GM11168 (cell line): ENCODE measurements around the gene BDKRB2.

Source experiments
- in situ Hi-C: fragments of 300-500 bp; cut with MboI; formaldehyde crosslinking; loops from one replicate; pipeline ENCODE4 v1.12.0; 2022; ENCODE audit warnings: low sequenced_read_pairs; ENCODE audit not compliant: unreplicated experiment

Gene BDKRB2

DNA sequence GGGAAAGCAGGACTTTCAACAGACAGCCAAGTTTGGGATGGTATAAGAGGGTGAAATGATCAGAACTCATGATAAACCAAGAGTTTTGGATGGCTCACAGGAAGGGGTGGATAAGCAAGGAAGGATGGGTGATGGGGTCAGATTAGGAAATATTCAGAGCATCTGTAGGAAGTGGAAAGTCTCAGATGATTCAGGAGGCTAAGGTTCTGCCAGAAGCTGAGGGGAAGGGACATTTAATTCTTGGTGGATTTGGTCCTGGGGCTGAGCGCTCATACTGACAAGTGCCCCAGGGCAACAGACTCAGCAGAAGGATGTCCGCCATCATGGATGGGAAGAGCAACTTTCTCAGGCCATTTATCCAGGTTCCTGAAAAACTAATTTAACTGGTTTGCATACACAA is 28.4 kb upstream of the BDKRB2 start:
- in situ Hi-C loops, result no loop called here

DNA sequence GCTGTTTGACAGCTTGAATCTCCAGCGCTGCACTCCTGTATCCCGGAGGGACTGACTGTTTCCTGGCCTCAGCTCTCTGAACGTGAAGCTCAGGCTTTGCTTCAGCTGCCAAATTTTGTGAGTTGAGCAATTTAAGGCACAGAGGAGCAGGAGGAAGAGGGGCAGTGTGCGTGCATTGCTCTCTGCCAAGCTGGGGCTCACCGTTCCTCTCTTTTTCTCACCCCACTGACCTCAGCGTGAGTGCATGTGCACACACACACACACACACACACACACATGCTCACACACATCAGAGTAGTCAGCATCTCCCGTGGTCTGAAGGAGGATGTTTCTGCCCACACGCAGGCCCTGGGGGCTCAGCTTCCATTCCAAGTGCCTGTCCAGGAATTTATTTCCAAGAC is 27.8 kb upstream of the BDKRB2 start:
- in situ Hi-C loops, result no loop called here

DNA sequence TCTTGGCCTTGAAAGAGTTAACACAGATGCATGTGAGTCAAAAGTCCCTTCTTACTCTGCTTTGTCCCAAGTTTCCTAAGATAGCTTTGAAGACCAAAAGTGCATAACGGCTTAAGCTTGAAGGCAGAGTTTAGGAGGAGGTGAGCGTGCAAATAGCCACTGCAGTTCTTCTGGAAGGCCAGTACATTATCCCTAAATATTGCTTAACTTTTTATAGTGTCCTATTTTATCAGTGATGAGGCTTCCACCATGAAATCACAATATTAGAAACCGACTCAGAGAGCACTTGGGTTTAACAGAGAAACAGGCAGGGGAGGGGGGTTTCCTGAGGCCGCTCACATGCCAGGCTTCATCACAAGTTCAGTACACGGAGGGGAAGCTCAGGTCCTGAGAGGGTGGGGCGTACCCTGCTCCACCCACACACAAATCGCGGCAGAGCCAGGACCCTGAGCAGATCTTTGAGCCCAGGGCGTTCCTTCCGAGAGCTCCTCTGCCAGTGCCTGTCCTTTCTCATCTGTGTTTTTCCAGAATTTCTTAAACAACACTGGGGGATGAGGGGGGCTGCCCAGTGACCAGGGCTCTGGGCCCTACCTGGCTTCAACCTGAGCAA is 26.8 kb upstream of the BDKRB2 start:
- in situ Hi-C loops, result no loop called here

DNA sequence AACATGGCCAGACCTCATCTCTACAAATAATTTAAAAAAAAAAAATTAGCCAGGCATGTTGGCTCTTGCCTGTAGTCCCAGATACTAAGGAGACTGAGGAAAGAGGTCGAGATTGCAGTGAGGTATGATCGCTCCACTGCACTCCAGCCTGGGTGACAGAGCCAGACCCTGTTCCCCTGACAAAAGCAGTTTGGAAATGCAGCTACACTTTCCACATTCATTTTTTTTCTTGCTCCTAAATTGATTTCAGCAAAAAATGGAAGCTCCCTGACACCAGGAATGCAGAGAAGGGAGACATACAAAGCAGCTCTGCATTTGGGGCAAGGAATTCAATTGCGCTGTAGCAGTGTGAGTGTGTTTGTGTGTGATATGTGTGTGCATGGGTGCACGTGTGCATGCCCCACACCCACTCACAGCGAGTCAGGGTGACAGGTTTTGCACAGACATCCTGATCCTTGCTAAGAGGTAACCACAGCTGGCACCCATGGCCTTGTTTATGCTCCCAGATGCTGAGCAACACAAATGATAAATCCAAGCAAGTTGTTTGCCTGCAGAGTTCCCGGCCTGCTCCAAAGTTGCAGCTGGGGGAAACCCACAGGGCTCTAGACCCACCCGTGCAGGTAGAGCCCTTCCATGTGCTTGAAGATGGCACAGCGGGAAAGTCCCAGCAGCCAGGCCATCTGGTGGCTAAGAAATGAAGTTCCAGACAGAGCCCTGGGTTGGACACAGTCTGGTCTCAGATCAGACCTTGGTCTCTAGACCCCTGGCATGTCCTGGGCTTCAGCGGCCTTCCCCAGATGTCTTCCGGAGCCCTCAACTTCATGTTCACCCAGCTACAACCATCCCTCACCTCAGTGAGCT is 25.9 kb upstream of the BDKRB2 start:
- in situ Hi-C loops, result no loop called here

DNA sequence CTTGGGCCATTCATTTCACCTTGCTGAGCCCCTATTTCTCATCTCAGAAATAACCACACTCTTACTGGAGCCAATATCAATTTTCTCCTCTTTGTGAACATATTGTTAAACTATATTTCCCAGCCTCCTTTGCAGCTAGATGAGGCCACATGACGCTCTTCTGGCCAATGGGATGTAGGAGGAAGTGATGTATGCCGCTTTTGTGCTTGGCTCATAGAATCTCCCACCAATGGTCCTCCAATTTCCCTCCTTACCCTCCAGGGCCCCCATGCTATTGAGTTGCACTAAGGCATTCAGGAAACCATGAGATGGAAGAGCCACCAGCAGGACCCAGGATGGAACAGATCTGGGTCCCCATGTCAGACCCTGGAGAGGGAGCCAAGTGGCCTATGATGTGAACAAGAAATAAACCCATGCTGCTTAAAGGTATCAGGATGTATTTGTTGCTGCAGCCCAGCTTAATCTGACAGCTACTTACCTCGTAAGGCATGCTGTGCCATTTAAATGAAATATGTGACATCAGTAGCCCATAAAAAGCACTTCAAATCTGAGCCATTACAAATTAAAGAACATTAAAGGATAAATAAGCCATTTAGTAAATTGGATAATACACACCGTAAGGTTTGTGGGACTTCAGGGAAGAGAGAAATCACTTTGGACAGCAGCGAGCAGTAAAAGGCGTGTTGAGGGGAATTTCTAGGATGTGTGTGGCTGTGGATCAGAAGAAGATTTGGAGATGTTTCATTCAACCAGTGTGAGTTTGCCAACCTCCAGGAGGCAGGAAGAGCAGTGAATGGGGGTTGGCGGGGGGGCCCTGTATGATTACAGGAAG is 24.4 kb upstream of the BDKRB2 start:
- in situ Hi-C loops, result no loop called here

DNA sequence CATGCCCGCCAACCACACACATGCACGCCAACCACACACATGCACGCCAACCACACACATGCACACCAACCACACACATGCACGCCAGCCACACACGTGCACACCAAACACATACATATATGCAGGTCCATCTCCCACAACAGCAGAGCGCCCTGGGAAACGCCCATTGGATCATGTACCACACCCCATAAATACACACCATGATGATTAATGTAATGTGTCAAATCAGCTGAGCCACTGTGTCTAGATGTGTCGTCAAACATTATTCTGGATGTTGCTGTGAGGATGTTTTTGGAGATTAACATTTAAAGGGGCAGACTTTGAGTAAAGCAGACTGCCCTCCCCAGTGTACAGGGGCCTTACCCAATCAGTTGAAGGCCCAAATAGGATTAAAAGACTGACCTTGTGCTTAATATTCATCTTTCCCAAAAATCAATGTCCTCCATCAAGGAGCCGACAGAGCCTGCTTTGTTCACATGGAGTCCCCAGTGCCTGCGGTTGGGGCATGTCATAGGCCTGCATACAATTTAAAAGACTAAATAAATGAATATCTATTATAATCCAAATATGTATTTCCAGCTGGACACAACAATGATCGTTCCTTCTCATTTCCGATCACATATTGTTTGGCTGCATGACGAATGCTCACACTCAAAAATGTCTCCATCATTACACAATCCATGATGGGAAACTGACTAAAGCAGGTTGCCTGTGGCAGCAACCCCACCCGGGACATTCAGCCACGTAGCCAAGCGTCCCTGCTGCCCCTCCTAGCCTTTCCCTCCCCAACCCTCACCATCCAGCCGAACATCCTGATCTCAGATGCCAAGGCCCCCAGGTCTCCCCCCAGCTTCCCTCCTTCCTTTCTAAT is 23.2 kb upstream of the BDKRB2 start:
- in situ Hi-C loops, result no loop called here

DNA sequence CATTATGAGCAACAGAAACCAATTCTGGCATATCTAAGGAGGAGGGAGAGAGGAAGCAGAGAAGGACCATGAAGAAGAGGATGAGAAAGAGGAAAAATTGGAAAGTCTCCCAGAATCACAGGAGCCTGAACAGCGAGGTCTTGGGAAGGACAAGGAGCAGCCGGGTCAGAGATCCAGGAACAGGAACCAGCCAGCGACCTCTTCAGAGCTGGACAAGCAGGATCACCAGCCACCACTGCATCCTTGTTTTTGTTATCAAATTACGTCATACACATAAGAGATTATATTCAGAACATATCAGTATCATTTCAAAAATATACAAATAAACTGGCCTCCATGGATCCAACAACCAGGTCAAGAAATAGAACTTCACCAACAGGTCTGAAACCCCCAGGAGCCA is 22.1 kb upstream of the BDKRB2 start:
- in situ Hi-C loops, result no loop called here

DNA sequence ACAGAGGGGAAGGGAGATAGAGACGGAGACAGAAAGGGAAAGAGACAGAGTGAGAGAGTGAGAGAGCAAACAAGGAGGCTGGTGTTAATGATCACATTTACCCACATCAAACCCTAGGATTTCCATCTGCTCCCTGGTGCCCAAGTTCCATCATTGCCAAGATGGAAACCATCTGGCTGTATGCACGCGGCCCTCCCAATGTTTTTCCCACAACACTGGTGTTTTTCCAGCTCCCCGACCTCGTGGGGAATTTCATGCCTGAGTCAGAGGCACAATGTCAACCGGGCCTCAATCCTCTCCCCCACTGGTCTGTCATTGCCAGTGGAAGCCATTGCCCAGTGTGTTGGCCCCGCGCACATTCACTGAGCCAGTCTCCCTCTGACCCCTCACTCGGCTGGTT is 19.9 kb upstream of the BDKRB2 start:
- in situ Hi-C loops, result no loop called here

DNA sequence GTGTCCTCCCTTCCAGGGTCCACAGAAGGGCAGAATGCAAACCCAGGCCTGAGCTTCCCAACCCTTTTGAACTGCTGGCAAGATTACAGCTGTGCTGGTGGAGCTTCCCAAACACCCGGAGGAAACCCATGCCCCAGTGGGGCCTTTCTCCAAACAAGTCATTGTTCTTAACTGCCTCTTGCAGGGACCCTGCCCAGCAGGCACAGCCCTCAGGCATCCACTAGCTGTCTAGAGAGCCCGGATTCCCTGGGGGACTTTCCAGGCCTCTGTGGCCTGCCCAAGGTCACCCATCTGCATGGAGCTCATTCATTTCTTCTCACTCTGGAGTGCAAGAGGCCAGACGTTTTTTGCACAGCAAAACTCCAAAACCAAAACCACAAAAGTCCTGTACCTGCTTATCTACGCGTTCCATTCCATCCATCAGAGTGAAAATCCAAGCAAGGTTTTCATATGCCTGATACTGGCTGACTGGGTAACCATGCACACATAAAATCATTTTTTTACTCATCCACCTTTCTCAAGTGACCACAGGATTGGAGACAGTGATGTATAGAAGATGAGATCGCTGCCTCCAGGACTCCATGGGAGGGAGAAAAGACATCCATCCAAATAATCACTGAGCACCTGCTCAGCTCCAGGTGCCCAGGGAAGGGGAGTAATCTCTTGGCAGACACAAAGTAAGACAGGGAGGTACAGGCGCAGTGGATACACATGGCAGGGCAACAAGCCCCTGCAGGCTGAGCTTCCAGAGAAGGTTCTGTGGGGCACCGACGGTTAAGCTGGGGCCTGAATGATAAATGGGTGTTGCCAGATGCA is 17.2 kb upstream of the BDKRB2 start:
- in situ Hi-C loops, result no loop called here

DNA sequence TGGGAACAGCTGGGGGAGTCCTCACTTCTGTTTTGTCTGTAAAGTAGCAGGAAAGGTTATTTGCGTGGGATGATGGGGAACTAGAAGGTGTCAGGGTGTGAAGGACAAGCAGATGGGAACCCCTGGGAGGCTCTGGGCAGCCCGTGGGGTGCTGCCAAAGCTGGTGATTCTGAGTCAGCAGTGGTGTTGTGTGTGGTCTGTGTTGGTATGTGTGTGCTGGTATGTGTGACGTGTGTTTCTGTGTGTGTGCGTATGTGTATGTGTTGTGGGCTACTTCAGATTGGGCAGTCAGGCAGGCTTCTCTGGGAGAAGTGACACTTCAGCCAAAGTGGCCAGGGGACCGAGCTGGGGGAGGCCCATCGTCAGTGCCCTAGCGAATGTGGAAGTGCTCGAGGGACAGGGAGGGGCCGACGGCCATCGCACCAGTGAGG is 15.3 kb upstream of the BDKRB2 start:
- in situ Hi-C loops, result no loop called here

DNA sequence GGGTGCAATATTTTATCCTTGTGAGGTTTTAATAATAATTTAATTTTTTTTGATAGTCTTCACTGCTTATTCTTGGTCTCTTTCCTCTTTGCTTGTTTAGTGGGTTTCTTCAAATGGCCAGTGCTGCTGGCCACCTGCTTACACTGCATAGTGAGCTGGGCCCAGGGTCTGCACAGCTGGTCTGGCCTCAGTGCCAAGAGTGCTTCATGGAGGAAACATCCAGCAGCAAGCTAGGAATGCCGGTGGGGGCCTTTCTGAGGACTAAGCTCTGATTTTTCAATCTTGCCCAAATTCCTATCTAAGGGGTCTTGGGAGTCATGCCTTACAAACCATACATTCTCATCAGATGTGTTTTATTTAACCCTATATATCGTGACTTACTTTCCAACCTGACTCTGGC is 13.3 kb upstream of the BDKRB2 start:
- in situ Hi-C loops, result no loop called here

DNA sequence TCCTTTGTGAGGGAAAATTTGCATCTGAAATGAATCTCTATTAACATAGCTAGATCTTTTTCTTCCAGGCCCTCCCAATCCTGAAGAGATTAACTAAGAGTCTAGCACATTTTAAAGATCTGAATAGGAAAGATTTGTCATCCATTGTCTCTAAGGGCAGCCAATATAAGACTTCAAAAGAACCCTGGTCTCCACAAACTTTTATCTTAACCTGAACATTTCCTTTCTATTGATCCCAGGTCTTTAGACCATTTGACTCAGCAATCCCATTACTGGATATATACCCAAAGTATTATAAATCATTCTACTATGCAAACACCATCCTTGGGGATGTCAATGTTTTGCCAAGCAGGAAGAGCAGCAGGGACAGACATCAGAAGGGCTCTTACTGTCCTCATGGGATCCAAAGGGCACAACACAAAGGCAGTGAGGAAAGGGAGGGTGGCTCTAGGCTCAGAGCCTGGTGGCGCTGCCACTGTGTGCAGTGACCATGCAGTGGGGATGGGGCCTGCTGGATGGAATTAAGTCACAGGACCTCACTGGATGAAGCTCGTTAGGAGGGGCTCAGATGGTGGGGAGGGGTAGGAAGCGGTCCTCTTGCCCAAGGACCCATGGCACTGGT is 12.7 kb upstream of the BDKRB2 start:
- in situ Hi-C loops, result no loop called here

DNA sequence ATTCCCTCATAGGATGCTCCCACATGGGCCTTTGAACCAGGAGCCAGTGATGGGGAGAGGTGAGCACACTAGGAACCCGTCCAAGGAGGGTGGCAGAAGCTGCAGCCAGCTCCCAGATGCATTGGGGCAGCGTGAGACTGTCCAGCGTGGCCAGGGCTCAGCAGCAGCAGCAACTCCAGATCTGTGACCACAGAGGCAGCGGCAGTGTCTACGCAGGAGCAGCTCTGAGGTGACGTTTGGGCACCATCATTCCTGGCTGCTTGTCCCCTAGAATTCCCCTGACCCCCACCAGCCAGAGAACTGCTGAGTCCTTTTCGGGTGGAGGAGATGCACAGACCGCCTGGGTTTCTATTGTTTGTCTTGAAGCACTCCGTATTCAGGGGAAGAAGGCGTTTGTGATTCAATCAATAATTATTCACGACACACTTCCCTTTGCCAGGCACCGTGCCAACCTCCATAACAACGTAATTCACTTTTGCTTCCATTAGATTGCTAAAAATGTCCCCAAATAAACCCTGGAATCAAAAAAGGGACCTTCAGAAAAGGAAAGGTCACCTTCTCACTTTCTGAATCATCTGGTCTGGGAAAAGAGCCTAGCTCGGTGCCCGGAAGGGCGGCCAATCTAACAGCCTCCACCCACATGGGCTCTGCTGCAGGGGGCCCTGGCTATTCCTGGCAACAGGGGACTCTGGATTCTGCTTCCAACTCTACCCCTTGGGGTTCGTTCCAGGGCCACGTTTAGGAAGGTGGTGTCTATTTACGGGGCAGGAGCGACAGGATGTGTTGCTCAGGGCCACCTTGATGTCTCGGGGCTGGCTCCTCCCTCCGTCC is 11.4 kb upstream of the BDKRB2 start:
- in situ Hi-C loops, result no loop called here

DNA sequence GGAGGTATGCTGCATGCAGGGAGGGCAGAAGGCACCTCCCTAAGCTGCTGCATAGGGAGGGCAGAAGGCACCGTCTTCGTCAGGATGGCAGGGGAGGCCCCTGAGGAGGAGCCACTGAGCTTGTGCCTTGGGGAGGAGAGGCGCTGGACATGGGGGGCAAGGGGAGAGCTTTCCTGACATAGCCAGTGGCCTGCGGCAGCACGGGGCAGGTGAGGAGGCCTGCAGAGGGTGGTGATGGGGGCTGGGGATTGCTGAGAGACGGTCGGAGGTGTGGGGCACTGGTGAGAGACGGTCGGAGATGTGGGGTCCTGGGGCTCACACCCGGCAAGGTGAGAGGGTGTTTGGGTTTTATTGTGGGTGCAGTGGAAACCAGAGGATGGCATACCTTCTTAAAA is 10.4 kb upstream of the BDKRB2 start:
- in situ Hi-C loops, result no loop called here

DNA sequence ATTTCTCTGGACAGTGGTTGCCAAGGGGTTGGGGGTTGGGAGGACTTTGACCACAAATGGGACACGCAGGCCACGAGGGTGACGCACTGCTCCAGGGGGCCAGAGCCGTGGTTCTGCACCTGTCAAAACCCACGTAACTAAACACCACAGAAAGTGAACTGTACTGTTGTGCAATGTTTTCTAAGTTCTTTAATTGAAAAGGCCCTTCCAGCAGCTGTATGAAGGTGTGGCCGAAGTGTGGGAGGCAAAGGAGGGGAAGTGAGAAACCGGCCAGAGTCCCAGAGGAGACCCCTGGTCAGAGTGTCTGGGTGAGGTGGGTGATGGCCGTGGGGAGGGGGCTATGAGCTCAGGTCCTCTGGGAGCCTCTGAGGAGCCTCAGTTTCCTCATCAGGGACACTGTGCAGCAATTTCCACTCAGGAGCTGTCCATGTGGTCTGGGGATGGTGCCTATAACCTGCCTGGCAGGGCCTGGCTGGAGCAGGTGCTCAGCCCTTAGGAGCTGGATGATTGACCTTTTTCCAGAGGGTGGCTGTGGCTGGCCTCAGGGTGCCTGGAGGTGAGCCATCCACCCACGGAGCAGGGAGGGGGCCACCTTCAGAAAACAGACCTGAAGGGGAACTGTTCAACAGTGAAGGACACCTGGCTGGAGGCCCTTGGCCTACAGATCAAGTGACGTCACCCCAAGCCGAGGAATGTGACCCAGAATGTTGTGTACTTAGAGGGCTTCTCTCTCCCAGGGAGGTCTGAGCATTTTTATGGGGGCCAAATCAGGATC is 9.8 kb upstream of the BDKRB2 start:
- in situ Hi-C loops, result no loop called here

DNA sequence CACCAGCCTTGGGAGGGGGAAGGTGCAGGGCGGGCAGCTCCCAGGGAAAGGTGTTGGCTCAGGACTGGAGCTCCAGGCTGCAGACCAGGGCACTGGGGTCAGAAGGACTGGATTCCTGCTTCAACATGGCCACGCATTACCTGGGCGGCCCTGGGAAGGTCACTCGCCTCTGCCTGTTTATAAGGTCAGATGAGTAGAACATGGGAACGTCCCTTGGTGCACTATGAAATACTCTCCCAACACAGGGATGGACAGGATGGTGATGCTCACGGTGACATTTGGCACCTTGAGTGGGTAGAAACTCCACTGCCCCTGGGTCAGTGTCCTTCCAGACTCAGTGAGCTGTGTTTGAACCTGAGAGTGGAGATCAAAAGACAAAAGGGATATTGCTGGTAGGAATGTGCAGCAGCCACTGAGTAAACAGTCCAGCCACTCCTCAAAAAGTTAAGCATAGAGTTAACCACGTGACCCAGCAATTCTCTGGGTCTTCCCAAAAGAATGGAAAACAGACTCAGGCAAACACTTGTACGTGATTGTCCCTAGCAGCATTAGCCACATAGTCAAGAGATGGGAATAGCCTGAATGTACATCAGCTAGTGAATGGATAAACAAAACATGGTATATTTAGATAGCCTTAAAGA is 9.1 kb upstream of the BDKRB2 start:
- in situ Hi-C loops, result no loop called here
